HepG2 (cell line): ENCODE results near the gene PNPLA2. TPM values are rescaled to one million over a fixed set of nuclear protein-coding genes. Genes with fewer than 3 reads are reported as not detected.

Source experiments
- AKAP8 ChIP-seq: sonication (generic); formaldehyde crosslinking; IDR thresholded peaks from 2 replicates; pipeline ENCODE4 v1.5.1; 2020; ENCODE audit warnings: mild to moderate bottlenecking, missing genetic modification reagents
- ATM ChIP-seq: fragments of 450-650 bp; IDR thresholded peaks from 2 replicates; pipeline ENCODE4 v1.7.1; 2017; ENCODE audit warnings: mild to moderate bottlenecking, borderline replicate concordance
- ELF3 ChIP-seq: IDR thresholded peaks from 2 replicates; pipeline ENCODE4 v1.6.1; 2016; ENCODE audit warnings: missing genetic modification reagents, missing compliant biosample characterization
- EP300 ChIP-seq, 3 experiments: sonication (generic) in 1 of 3; formaldehyde crosslinking in 1 of 3; IDR thresholded peaks; 2 replicates each; pipeline versions ENCODE4 v1.5.1 to v1.6.1; 2011 to 2020; ENCODE audit warnings: low read depth in 2 of 3, low read length in 2 of 3, borderline replicate concordance in 1 of 3, improper control_type of control experiment in 1 of 3, mild to moderate bottlenecking in 1 of 3, missing genetic modification reagents in 1 of 3, moderate library complexity in 1 of 3
- FOXA3 ChIP-seq: IDR thresholded peaks from 2 replicates; pipeline ENCODE4 v1.6.1; 2016; ENCODE audit warnings: missing genetic modification reagents, missing compliant biosample characterization
- GATA4 ChIP-seq: sonication (generic); IDR thresholded peaks from 2 replicates; pipeline ENCODE4 v1.6.1; 2016; ENCODE audit warnings: antibody characterized with exemption, low read depth, borderline replicate concordance
- GFI1 ChIP-seq: sonication (generic); formaldehyde crosslinking; IDR thresholded peaks from 2 replicates; pipeline ENCODE4 v1.5.0; 2020; ENCODE audit warnings: missing genetic modification reagents, mild to moderate bottlenecking, borderline replicate concordance
- KLF12 ChIP-seq: sonication (generic); formaldehyde crosslinking; IDR thresholded peaks from 2 replicates; pipeline ENCODE4 v1.4.0; 2020; ENCODE audit warnings: missing genetic modification reagents, borderline replicate concordance
- LBX2 ChIP-seq: sonication (generic); formaldehyde crosslinking; IDR thresholded peaks from 2 replicates; pipeline ENCODE4 v1.5.0; 2020; ENCODE audit warnings: missing genetic modification reagents, mild to moderate bottlenecking, borderline replicate concordance
- MEIS1 ChIP-seq: sonication (generic); formaldehyde crosslinking; IDR thresholded peaks from 2 replicates; pipeline ENCODE4 v1.9.0; 2021; ENCODE audit warnings: mild to moderate bottlenecking, missing genetic modification reagents, moderate library complexity, borderline replicate concordance
- MYC ChIP-seq: sonication (generic); formaldehyde crosslinking; IDR thresholded peaks from 2 replicates; pipeline ENCODE4 v1.9.0; 2021; ENCODE audit warnings: missing genetic modification reagents, borderline replicate concordance
- NCOA5 ChIP-seq: sonication (generic); formaldehyde crosslinking; IDR thresholded peaks from 2 replicates; pipeline ENCODE4 v1.4.0; 2020; ENCODE audit warnings: missing genetic modification reagents
- PCBP1 ChIP-seq: fragments of 200-400 bp; formaldehyde crosslinking; IDR thresholded peaks from 2 replicates; pipeline ENCODE4 v1.6.1; 2017; ENCODE audit warnings: mild to moderate bottlenecking, low read depth, low read length, borderline replicate concordance
- SP1 ChIP-seq, 2 experiments: fragments of 450-650 bp in 1 of 2; sonication (generic) in 1 of 2; formaldehyde crosslinking in 1 of 2; IDR thresholded peaks; 2 replicates each; pipeline versions ENCODE4 v1.4.0 to v1.6.1; 2016 to 2020; ENCODE audit warnings: missing genetic modification reagents in 1 of 2
- SP5 ChIP-seq: IDR thresholded peaks from 2 replicates; pipeline ENCODE4 v1.6.1; 2016; ENCODE audit warnings: low read depth, borderline replicate concordance
- ZFY ChIP-seq: sonication (generic); formaldehyde crosslinking; IDR thresholded peaks from 2 replicates; pipeline ENCODE4 v1.4.0; 2020; ENCODE audit warnings: missing genetic modification reagents
- ZNF639 ChIP-seq: conservative IDR thresholded peaks from 2 replicates; pipeline ENCODE4 v1.6.1; 2018; ENCODE audit warnings: missing genetic modification reagents
- ZNF644 ChIP-seq: IDR thresholded peaks from 2 replicates; pipeline ENCODE4 v1.6.1; 2016; ENCODE audit warnings: low read depth
- ZNF7 ChIP-seq: IDR thresholded peaks from 2 replicates; pipeline ENCODE4 v1.6.1; 2016; ENCODE audit warnings: missing biosample characterization, missing genetic modification reagents
- ZNF766 ChIP-seq: sonication (generic); formaldehyde crosslinking; IDR thresholded peaks from 2 replicates; pipeline ENCODE4 v1.5.0; 2020; ENCODE audit warnings: missing genetic modification reagents, borderline replicate concordance
- ZSCAN5A ChIP-seq: sonication (generic); formaldehyde crosslinking; IDR thresholded peaks from 2 replicates; pipeline ENCODE4 v1.8.0; 2022; ENCODE audit warnings: mild to moderate bottlenecking, missing genetic modification reagents, borderline replicate concordance
- polyA plus RNA-seq, 8 experiments: library from polyadenylated mRNA; depleted of rRNA in 3 of 8; stranded (reverse) in 7 of 8; unstranded in 1 of 8; fragments of >200 nt; fragmentation: Illumina TruSeq in 4 of 8; extraction: Trizol in 4 of 8; gene quantifications; 2 replicates each; pipeline versions ENCODE4 v1.2.1 to v1.2.3, GENCODE V29; 2011 to 2016; ENCODE audit warnings: low read depth in 4 of 8, missing spikeins in 1 of 8, mixed read lengths in 1 of 8; ENCODE audit not compliant: insufficient read depth in 1 of 8
- total RNA-seq, 5 experiments: library from RNA; depleted of rRNA; stranded (reverse); fragments of >200 nt; fragmentation: Illumina TruSeq; extraction: Trizol; gene quantifications; 2 replicates each; pipeline ENCODE4 v1.2.3, GENCODE V29; 2016; ENCODE audit warnings: low read depth in 1 of 5
- TF ChIP-seq, protein P1 (sequence below): sonication (generic); formaldehyde crosslinking; IDR thresholded peaks from 2 replicates; pipeline ENCODE4 v1.8.0; 2022; ENCODE audit warnings: missing genetic modification reagents, mild to moderate bottlenecking, inconsistent platforms, borderline replicate concordance

The PNPLA2 gene
- total and polyA plus RNA-seq, 2 of the 13 experiments (the other 11 are each of a cell fraction or from before 2014, with no cell fraction given): 10.5 to 43.2 TPM

- TF ChIP-seq LBX2 (CRISPR knock-in tag) (peak; percentile 53; the same call in 1 of the 2 replicates), ZNF766 (CRISPR knock-in tag) (no peak), ZSCAN5A (CRISPR knock-in tag) (no peak), NCOA5 (no peak), AKAP8 (peak; percentile 96; the same call in 1 of the 2 replicates), KLF12 (CRISPR knock-in tag) (peak; percentile 10; the same call in 1 of the 2 replicates), ELF3 (CRISPR knock-in tag) (peak; percentile 81), GATA4 (0 out of 2 replicates have a peak, but pooled peaks have one; percentile 19), GFI1 (CRISPR knock-in tag) (peak; percentile 53; the same call in 1 of the 2 replicates), SP5 (CRISPR knock-in tag) (peak; percentile 60; the same call in 1 of the 2 replicates), PCBP1 (no peak; the same call in 1 of the 2 replicates), ZFY (peak; percentile 34; the same call in 1 of the 2 replicates), MYC (CRISPR knock-in tag) (peak; percentile 96), EP300 (IDR thresholded peaks at IDR 0.05; ENCODE audit: low read depth in 2 of 2, low read length in 2 of 2) (peak in 1 of 2 experiments; percentile 42; a peak in 1 of 4 replicates), EP300 (CRISPR knock-in tag; IDR thresholded peaks at IDR 0.05; ENCODE audit: borderline replicate concordance) (peak; percentile 41; the same call in 1 of the 2 replicates), FOXA3 (CRISPR knock-in tag) (peak; percentile 73; the same call in 1 of the 2 replicates), ZNF7 (no peak), ZNF639 (CRISPR knock-in tag) (no peak; the same call in 1 of the 2 replicates), ATM (no peak), ZNF644 (CRISPR knock-in tag) (no peak), SP1 (IDR thresholded peaks at IDR 0.05) (no peak), SP1 (CRISPR knock-in tag; IDR thresholded peaks at IDR 0.05) (peak; percentile 62), MEIS1 (CRISPR knock-in tag) (peak; percentile 20; the same call in 1 of the 2 replicates)
- TF ChIP-seq, protein P1, sequence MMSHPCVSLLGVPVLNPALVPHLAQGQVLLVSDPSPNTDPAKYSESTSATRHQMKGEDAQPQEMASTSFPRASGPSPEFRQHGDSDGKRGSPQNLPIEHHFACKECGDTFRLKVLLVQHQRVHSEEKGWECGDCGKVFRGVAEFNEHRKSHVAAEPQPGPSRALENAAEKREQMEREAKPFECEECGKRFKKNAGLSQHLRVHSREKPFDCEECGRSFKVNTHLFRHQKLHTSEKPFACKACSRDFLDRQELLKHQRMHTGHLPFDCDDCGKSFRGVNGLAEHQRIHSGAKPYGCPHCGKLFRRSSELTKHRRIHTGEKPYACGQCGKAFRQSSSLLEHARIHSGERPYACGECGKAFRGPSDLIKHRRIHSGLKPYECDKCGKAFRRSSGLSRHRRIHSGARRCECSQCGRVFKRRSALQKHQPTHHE (CRISPR knock-in tag): 0 out of 2 replicates have a peak, but pooled peaks have one; percentile 23
Measured at GRCh38 chr11:843818-844692, 25.3 kb downstream of the PNPLA2 start (continued).
